ENCODE measurements around the gene HOXD8. TPM values are rescaled to one million over a fixed set of nuclear protein-coding genes. Genes with fewer than 3 reads are reported as not detected.

The HOXD8 gene
- total RNA-seq, 8 experiments from 2014 or later: 18.1 to 45.0 (median 28.9) TPM

DNA sequence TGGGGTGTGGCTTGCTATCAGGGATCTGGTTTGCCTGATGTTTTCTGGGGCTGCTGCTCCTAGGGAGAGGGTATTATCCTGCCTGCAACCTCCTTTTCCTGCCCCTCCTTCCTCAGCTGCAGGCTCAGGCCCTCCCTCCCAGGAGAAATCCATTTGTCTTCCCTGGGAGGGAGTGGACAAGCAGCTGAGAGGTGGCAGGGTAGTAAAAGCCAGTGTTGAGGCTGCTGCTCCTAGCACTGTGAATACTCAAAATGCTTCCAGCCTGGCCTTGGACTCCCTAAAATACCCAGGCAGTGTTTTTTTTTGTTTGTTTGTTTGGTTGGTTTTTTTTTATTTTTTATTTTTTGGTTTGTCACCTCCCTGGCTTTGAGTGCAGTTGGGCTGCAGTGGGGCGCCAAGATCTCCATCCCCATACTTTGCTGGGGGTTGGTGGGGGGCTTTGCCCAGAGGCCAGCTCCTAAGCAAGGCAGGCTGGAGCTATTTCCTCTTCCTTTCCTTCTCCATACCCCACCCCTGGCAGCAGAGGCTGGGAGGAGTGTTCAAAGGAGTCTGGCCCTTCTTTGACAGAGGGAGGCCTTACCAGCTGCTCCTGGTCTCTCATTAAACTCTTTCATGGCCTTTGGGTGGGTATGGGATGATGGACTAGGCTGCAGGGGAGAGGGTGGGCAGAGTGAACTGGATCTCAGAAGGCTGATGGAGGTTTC, 41.2 kb downstream of the HOXD8 start:
- WGBS, 10 experiments: 13 to 100% (median 17%) methylated on average over 1 of the region's 1 CpG; no CpG with 5 or more reads in 7 of the 10 experiments
- peaks cover 51 to 74% of the 10 kb centered on the region in 2 donors for H3K4me1 ChIP-seq (replicated peaks in 1 of 2)
- in situ Hi-C loops (cut with MboI; ENCODE audit: low pct_unique_long_range_greater_than_20kb in 2 of 9, low sequenced_read_pairs in 9 of 9, unreplicated experiment in 9 of 9): no loop called here
- peak overlapping the region in 4 of 5 donors; percentile 32 to 50 (median 44) for H3K4me3 ChIP-seq
- ATAC-seq (replicated peaks in 6 of 8): peak in 7 of 8 experiments; percentile 35 to 78 (median 52)
- H3K27ac ChIP-seq: peak overlapping the region; percentile 94 to 95

DNA sequence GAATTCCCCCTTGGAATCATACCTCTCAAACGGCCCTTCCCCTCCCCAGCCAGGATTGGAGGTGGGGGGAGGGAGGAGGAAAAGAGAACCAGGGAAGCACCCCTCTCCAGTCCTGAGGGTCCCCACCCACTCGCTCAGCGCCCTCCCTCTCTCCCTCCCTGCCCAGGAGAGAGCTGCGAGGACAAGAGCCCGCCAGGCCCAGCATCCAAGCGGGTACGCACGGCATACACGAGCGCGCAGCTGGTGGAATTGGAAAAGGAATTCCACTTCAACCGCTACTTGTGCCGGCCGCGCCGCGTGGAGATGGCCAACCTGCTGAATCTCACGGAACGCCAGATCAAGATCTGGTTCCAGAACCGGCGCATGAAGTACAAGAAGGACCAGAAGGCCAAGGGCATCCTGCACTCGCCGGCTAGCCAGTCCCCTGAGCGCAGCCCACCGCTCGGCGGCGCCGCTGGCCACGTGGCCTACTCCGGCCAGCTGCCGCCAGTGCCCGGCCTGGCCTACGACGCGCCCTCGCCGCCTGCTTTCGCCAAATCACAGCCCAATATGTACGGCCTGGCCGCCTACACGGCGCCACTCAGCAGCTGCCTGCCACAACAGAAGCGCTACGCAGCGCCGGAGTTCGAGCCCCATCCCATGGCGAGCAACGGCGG, 42.0 kb downstream of the HOXD8 start:
- WGBS, 10 experiments: 0 to 5% (median 2%) methylated on average over 1 to 19 of the region's 51 CpGs; no CpG with 5 or more reads in 6 of the 10 experiments
- peak in 5 of 8 experiments; percentile 33 to 41 (median 38) for ATAC-seq (replicated peaks in 6 of 8)
- H3K27ac ChIP-seq: peak overlapping the region; percentile 94 to 95

GRCh38 chr2:176172007-176172894, 42.7 kb downstream of the HOXD8 start:
- in situ Hi-C loops (cut with MboI; ENCODE audit: low pct_unique_long_range_greater_than_20kb in 2 of 9, low sequenced_read_pairs in 9 of 9, unreplicated experiment in 9 of 9): no loop called here
- peak overlapping the region; percentile 94 to 95 for H3K27ac ChIP-seq
- H3K4me1 ChIP-seq (replicated peaks in 1 of 2): peaks cover 54 to 77% of the 10 kb centered on the region in 2 donors
- ATAC-seq (replicated peaks in 6 of 8): no peak
- H3K4me3 ChIP-seq: peak overlapping the region; percentile 28 to 50 (median 39)
- 0 to 100% (median 53%) methylated on average over 1 to 14 of the region's 60 CpGs; no CpG with 5 or more reads in 2 of the 10 experiments for whole genome bisulfite sequencing, 10 experiments

More for the DNA sequence above, 42.0 kb downstream of the HOXD8 start:
- H3K4me3 ChIP-seq: peak overlapping the region; percentile 28 to 50 (median 39)
- in situ Hi-C loops (cut with MboI; ENCODE audit: low pct_unique_long_range_greater_than_20kb in 2 of 9, low sequenced_read_pairs in 9 of 9, unreplicated experiment in 9 of 9): no loop called here
- peaks cover 51 to 74% of the 10 kb centered on the region in 2 donors for H3K4me1 ChIP-seq (replicated peaks in 1 of 2)

- ATAC-seq (replicated peaks in 6 of 8): no peak
- peaks cover 57 to 81% of the 10 kb centered on the region in 2 donors for H3K4me1 ChIP-seq (replicated peaks in 1 of 2)
- in situ Hi-C loops (cut with MboI; ENCODE audit: low pct_unique_long_range_greater_than_20kb in 2 of 9, low sequenced_read_pairs in 9 of 9, unreplicated experiment in 9 of 9): no loop called here
- 2 to 100% (median 11%) methylated on average over 3 to 14 of the region's 14 CpGs; no CpG with 5 or more reads in 1 of the 10 experiments for WGBS, 10 experiments
- H3K27ac ChIP-seq: peak overlapping the region; percentile 94 to 95
- H3K4me3 ChIP-seq: peak overlapping the region; percentile 28 to 50 (median 39)
These were observed 43.5 kb downstream of the HOXD8 start for GRCh38 chr2:176172895-176173566.

DNA sequence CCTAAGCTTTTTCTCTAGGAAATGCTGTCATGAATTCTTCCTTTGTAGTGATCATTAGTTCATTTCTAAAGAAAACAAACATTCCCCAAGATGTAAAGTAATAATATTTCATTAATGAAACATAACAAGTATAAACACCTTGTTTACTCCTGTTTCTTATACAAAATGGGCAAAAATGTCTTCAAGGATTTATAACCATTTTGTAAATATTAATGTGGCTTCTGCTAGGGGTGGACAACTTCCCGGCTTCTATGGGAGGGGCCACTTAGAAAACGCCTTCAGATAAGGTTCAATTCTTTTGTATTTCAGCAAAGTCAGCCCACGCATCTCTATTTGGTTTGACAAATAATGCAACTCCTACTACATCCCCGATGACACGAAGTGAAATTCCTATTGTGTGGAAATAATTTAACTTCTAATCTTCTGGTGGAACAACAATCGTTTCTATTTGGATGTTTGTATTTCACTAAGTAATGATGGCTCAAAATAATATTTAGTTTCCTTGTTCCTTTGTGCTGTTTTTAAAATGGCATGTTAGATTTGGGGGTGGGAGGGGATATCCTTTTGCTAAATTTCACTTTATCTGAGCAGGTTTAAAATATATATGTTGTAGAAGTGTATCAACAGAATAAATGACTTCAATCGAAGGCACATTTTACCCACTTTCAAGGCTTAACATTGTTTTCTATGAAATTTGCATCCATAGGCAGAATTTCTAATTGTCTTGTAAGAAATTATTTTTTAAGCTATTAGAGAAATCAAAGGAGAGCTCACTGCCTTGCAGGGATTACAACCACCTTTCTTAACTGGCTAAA, 44.3 kb downstream of the HOXD8 start:
- H3K4me1 ChIP-seq (replicated peaks in 1 of 2): peaks cover 58 to 79% of the 10 kb centered on the region in 2 donors
- H3K27ac ChIP-seq: peak overlapping the region; percentile 94 to 95
- 0 to 91% (median 0%) methylated on average over 1 to 7 of the region's 7 CpGs for WGBS, 10 experiments
- peak overlapping the region; percentile 28 to 50 (median 39) for H3K4me3 ChIP-seq
- in situ Hi-C loops (cut with MboI; ENCODE audit: low pct_unique_long_range_greater_than_20kb in 2 of 9, low sequenced_read_pairs in 9 of 9, unreplicated experiment in 9 of 9): no loop called here
- no peak for ATAC-seq (replicated peaks in 6 of 8)

- peak in 5 of 8 experiments; percentile 26 to 40 (median 35) for ATAC-seq (replicated peaks in 6 of 8)
- Histone ChIP-seq H3K27ac (peak overlapping the region; percentile 94 to 95), H3K4me3 (peak overlapping the region; percentile 28 to 50 (median 39)), H3K4me1 (replicated peaks in 1 of 2) (peaks cover 58 to 73% of the 10 kb centered on the region in 2 donors)
- in situ Hi-C loops (cut with MboI; ENCODE audit: low pct_unique_long_range_greater_than_20kb in 2 of 9, low sequenced_read_pairs in 9 of 9, unreplicated experiment in 9 of 9): no loop called here
- WGBS, 10 experiments: 0 to 96% (median 6%) methylated on average over 3 to 8 of the region's 14 CpGs; no CpG with 5 or more reads in 1 of the 10 experiments
These were observed 44.9 kb downstream of the HOXD8 start for GRCh38 chr2:176174382-176174823.

GRCh38 chr2:176174824-176175708, 45.6 kb downstream of the HOXD8 start:
- peak in 5 of 8 experiments; percentile 42 to 57 (median 52) for ATAC-seq (replicated peaks in 6 of 8)
- peak overlapping the region; percentile 28 to 50 (median 39) for H3K4me3 ChIP-seq
- peak overlapping the region; percentile 94 to 95 for H3K27ac ChIP-seq
- WGBS, 10 experiments: 0 to 88% (median 1%) methylated on average over 5 to 13 of the region's 47 CpGs; no CpG with 5 or more reads in 6 of the 10 experiments
- peaks cover 54 to 70% of the 10 kb centered on the region in 2 donors for H3K4me1 ChIP-seq (replicated peaks in 1 of 2)
- in situ Hi-C loops (cut with MboI; ENCODE audit: low pct_unique_long_range_greater_than_20kb in 2 of 9, low sequenced_read_pairs in 9 of 9, unreplicated experiment in 9 of 9): no loop called here

DNA sequence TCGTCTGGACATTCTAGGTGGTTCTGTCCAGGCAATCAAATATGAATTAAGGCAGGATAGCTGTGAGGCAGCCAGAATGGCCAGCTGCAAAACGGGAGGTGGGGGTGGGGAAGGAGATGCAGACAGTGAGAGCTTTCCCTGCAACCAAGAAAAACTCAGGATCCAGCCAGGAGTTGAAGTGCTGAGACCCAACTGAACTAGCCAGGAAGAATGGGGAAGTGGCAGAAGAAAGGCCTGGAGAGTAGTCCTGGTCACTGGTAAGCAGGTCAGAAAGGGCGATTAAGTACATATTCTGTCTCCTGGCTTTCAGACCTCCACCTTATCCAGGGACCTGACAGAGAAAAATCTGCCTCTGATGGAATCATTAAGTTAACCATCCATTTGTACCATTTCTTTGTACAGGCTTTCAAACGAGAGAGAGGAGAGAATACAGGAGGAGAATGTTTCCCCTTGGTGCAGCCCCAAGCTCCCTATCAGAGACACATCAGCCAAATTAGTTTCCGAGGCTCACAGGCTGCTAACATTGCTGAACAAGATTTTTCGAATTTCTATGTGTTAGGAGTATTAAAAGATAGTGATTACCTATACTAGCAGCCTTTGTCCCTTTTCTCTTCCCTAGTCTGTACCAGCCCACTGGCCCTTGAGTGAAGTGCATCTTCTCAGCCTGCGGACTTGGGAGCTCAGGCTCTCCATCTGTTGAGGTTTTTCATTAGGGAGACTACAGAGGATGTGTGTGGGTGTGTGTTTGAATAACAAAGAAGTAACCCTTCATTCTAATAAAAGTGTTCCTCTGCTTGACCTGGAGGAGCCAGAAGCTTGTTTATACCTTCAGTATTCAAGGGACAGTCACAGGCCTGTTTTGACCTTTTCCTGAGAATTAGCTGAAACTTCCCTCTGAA, 46.5 kb downstream of the HOXD8 start:
- Histone ChIP-seq H3K4me1 (replicated peaks in 1 of 2) (peaks cover 45 to 61% of the 10 kb centered on the region in 2 donors), H3K4me3 (peak overlapping the region; percentile 28 to 50 (median 39)), H3K27ac (peak overlapping the region; percentile 94 to 95)
- ATAC-seq (replicated peaks in 6 of 8): no peak
- in situ Hi-C loops (cut with MboI; ENCODE audit: low pct_unique_long_range_greater_than_20kb in 2 of 9, low sequenced_read_pairs in 9 of 9, unreplicated experiment in 9 of 9): no loop called here
- 8 to 80% (median 52%) methylated on average over 1 to 5 of the region's 7 CpGs; no CpG with 5 or more reads in 4 of the 10 experiments for WGBS, 10 experiments

DNA sequence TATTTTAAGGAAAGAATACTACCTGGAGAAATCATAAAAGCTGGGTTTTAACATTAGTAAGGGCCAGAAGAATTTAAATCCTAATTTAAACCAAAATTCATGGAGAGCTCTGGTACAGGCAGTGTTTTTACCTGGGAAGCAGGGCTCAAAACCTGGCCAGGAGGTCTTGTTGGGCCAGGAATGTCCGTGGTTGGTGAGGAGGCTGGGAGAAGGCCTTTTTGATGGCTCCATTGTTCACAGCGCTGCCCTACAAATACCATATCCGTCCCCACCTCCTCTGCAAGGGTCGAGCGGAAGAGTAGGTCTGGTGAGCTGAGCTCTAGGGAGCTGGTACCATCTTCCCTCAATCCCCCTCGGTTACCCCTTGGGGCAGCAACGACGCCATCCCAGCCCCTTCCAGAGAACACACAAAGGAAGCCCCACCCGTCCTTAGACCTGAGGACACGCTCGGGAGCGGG, 48.1 kb downstream of the HOXD8 start:
- H3K4me1 ChIP-seq (replicated peaks in 1 of 2): peaks cover 35 to 45% of the 10 kb centered on the region in 2 donors
- H3K4me3 ChIP-seq: peak overlapping the region; percentile 28 to 44 (median 31)
- in situ Hi-C loops (cut with MboI; ENCODE audit: low pct_unique_long_range_greater_than_20kb in 2 of 9, low sequenced_read_pairs in 9 of 9, unreplicated experiment in 9 of 9): no loop called here
- ATAC-seq (replicated peaks in 6 of 8): no peak
- 0 to 100% (median 17%) methylated on average over 1 to 3 of the region's 12 CpGs; no CpG with 5 or more reads in 7 of the 10 experiments for whole genome bisulfite sequencing, 10 experiments
- H3K27ac ChIP-seq: peak overlapping the region; percentile 94 to 96

Measured in motor neuron (in vitro differentiated cells).